PC-3 (cell line): Measurements from ENCODE around the gene BTG4. TPM values are rescaled to one million over a fixed set of nuclear protein-coding genes. Genes with fewer than 3 reads are reported as not detected.

Source experiments
- ATAC-seq: fragments of 200-7000 bp; cut with Tn5 transposase; 2 replicates; pipeline ENCODE4 v1.9.1; 2020; ENCODE audit warnings: mild to moderate bottlenecking, moderate library complexity
- BruUV-seq: library from RNA; stranded (reverse); fragments of 400-500 nt; replicated peaks from 2 replicates; lab custom pipeline; 2021; lab: Mats Ljungman, UMichigan
- CTCF ChIA-PET: fragments of 300-600 bp; sonication (Branson Sonifier 250); formaldehyde crosslinking; loops from one replicate; lab custom pipeline; 2022; ENCODE audit warnings: antibody characterized with exemption; lab: Charles Lee
- POLR2A ChIA-PET: fragments of 300-600 bp; sonication (Branson Sonifier 250); formaldehyde crosslinking; loops from one replicate; lab custom pipeline; 2022; ENCODE audit warnings: antibody characterized with exemption; ENCODE audit not compliant: unreplicated experiment; lab: Charles Lee
- DNase-seq: peaks from one replicate; pipeline ENCODE4 v3.0.0-alpha.2; 2015
- H2AFZ ChIP-seq: fragments of 300-600 bp; sonication (generic); 2 replicates; pipeline ENCODE4 v1.6.0; 2016; ENCODE audit warnings: antibody characterized with exemption, low read length
- H3F3A ChIP-seq: fragments of 300-600 bp; sonication (generic); one replicate; pipeline ENCODE4 v1.6.0; 2017; ENCODE audit warnings: antibody characterized with exemption, low read length, control low read depth, mild to moderate bottlenecking; ENCODE audit not compliant: unreplicated experiment
- H3K27ac ChIP-seq: fragments of 300-600 bp; sonication (generic); 2 replicates; pipeline ENCODE4 v1.5.1; 2016; ENCODE audit warnings: mild to moderate bottlenecking, low read length
- H3K27me3 ChIP-seq: fragments of 300-600 bp; sonication (generic); 2 replicates; pipeline ENCODE4 v1.6.1; 2016; ENCODE audit warnings: low read length, mixed read lengths
- H3K36me3 ChIP-seq: fragments of 300-600 bp; sonication (generic); 2 replicates; pipeline ENCODE4 v1.6.1; 2016; ENCODE audit warnings: low read depth, mixed run types, low read length, mixed read lengths
- H3K4me1 ChIP-seq: fragments of 300-600 bp; sonication (generic); 2 replicates; pipeline ENCODE4 v1.5.1; 2016; ENCODE audit warnings: low read length; ENCODE audit not compliant: insufficient read depth
- H3K4me2 ChIP-seq: fragments of 300-600 bp; sonication (generic); 2 replicates; pipeline ENCODE4 v1.6.0; 2016; ENCODE audit warnings: low read length
- H3K4me3 ChIP-seq: fragments of 300-600 bp; sonication (generic); 2 replicates; pipeline ENCODE4 v1.5.1; 2016; ENCODE audit warnings: mild to moderate bottlenecking, low read length, mixed read lengths
- H3K79me2 ChIP-seq: fragments of 300-600 bp; sonication (generic); 2 replicates; pipeline ENCODE4 v1.6.1; 2017; ENCODE audit warnings: low read length, mixed read lengths
- H3K9ac ChIP-seq: fragments of 300-600 bp; sonication (generic); 2 replicates; pipeline ENCODE4 v1.6.0; 2016; ENCODE audit warnings: mild to moderate bottlenecking, low read length
- H3K9me2 ChIP-seq: fragments of 300-600 bp; sonication (generic); replicated peaks from 2 replicates; pipeline ENCODE4 v1.6.1; 2016; ENCODE audit warnings: mixed run types, low read length, mixed read lengths
- H3K9me3 ChIP-seq: fragments of 300-600 bp; sonication (generic); 2 replicates; pipeline ENCODE4 v1.6.1; 2016; ENCODE audit warnings: low read length, mixed read lengths
- H4K20me1 ChIP-seq: fragments of 300-600 bp; sonication (generic); 2 replicates; pipeline ENCODE4 v1.6.1; 2016; ENCODE audit warnings: low read length, mixed read lengths
- CTCF ChIP-seq: fragments of 300-600 bp; sonication (generic); conservative IDR thresholded peaks from 2 replicates; pipeline ENCODE4 v1.5.1; 2017; ENCODE audit warnings: antibody characterized with exemption, low read depth, mild to moderate bottlenecking, low read length
- EZH2 ChIP-seq: fragments of 300-600 bp; sonication (generic); IDR thresholded peaks from one replicate; pipeline ENCODE4 v1.6.1; 2017; ENCODE audit warnings: antibody characterized with exemption, mild to moderate bottlenecking, low read length; ENCODE audit not compliant: unreplicated experiment
- EZH2phosphoT487 ChIP-seq: fragments of 300-600 bp; sonication (generic); IDR thresholded peaks from 2 replicates; pipeline ENCODE4 v1.6.1; 2018; ENCODE audit warnings: mild to moderate bottlenecking, antibody characterized with exemption, low read length, borderline replicate concordance
- intact Hi-C: fragments of 100-400 bp; cut with micrococcal nuclease; formaldehyde crosslinking; loops from 2 replicates; pipeline ENCODE4 v1.9.0; 2023
- microRNA-seq: library from miRNA; unstranded; fragments of <30 nt; microRNA quantifications from one replicate; pipeline ENCODE4 v1.1.0, GENCODE V29; 2020; ENCODE audit not compliant: unreplicated experiment
- total RNA-seq: library from RNA; depleted of rRNA; stranded (reverse); fragments of >200 nt; gene quantifications from 2 replicates; pipeline ENCODE4 v1.2.3, GENCODE V29; 2014; rRNA removed

Gene BTG4
- total RNA-seq, 1 experiment from 2014 or later = not detected

DNA sequence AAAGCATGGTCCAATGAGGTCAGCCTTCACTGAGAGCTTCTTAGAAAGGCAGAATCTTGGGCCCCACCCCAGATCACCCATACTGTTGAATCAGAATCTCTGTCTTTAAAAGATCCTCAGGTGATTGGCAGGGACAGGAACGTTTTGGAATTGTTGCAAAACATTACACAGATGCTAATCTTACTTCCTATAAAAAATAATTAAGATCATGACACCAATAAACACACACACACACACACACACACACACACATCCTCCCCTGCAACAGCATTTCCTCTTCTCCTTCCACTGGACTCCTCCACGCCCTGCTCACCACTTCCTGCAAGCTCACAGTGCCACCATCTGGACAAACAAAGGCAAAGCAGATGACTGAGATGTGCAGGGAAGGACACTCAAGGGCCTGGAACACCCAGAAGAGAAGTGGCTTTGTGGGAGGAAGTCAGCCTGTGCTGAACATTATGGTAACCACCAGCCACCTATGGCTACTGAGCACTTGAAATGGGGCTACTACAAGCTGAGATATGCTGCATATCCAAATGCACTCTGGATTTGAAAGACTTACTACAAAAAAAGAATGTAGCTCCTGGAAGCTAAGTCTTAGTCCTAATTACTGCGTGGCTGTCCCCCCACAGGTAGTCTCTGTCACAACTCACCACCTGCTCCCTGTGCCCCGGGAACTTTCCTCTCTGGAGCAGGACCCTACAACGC is 65.6 kb downstream of the BTG4 start:
- no peaks in the 10 kb centered on the region for H3K9me3 ChIP-seq
- no peaks in the 10 kb centered on the region for H4K20me1 ChIP-seq
- H3F3A ChIP-seq = no peaks in the 10 kb centered on the region
- no peaks in the 10 kb centered on the region for H3K27me3 ChIP-seq
- H3K4me1 ChIP-seq = no peaks in the 10 kb centered on the region
- no peak overlapping the region for H3K27ac ChIP-seq
- no peak overlapping the region for H3K9ac ChIP-seq
- H3K9me2 ChIP-seq = no peaks in the 10 kb centered on the region
- no peaks in the 10 kb centered on the region for H3K36me3 ChIP-seq
- no peak overlapping the region for H3K4me3 ChIP-seq
- H3K79me2 ChIP-seq = no peaks in the 10 kb centered on the region
- POLR2A ChIA-PET = no interaction called here
- no peak for TF ChIP-seq EZH2
- peak; percentile 96 for TF ChIP-seq CTCF
- H2AFZ ChIP-seq = no peak overlapping the region; the same call in 1 of the 2 replicates
- no TSS peak for BruUV-seq
- ATAC-seq (peak; percentile 98), DNase-seq (peak; percentile 92)
- intact Hi-C loops = loop anchor here (1.0 to 5.0 kb wide), 2 partner anchors 163 to 999 kb away; no protein-coding TSS in a partner anchor
- CTCF ChIA-PET = interaction anchor here (0.7 to 1.7 kb wide), 3 partner anchors 85 to 164 kb away, joined by 3 to 22 read pairs (median 4); no protein-coding TSS in a partner anchor
- no peak overlapping the region for H3K4me2 ChIP-seq

DNA sequence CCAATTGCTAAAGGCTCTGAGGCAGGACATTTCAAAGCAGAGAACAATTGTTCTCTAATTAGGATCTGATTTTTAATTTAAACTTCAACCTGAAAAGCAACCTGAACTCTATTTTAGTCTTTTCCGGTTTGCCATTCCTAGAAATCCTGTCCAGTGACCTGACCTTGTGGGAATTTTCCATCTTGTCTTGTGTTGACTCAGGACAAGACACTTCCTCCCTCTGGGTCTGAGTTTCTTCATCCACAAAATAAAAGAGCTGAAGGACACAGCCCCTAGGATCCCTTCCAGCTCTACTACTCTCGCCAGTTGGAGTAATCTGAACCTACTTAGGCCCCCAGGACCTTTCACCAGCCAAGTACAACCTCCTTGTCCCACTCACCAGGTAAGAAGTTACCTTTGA is 66.6 kb downstream of the BTG4 start:
- Histone ChIP-seq H3K27ac (no peak overlapping the region), H3K27me3 (no peaks in the 10 kb centered on the region), H3F3A (no peaks in the 10 kb centered on the region), H3K9me3 (no peaks in the 10 kb centered on the region), H3K36me3 (no peaks in the 10 kb centered on the region), H3K9ac (no peak overlapping the region), H3K79me2 (no peaks in the 10 kb centered on the region), H3K4me3 (no peak overlapping the region), H3K4me1 (no peaks in the 10 kb centered on the region; the same call in 1 of the 2 replicates), H4K20me1 (no peaks in the 10 kb centered on the region), H2AFZ (no peak overlapping the region; the same call in 1 of the 2 replicates), H3K9me2 (no peaks in the 10 kb centered on the region), H3K4me2 (no peak overlapping the region)
- no TSS peak for BruUV-seq
- intact Hi-C loops = loop anchor here (5.0 kb wide), 1 partner anchor 998 kb away; no protein-coding TSS in a partner anchor
- ChIA-PET POLR2A (interaction anchor here (0.8 kb wide), 1 partner anchor 321 kb away, joined by 5 read pairs; no protein-coding TSS in a partner anchor), CTCF (interaction anchor here (0.7 to 1.1 kb wide), 3 partner anchors 86 to 236 kb away, joined by 3 to 4 read pairs (median 4); no protein-coding TSS in a partner anchor)
- no peak for ATAC-seq
- DNase-seq = no peak
- TF ChIP-seq EZH2phosphoT487 = no peak
- TF ChIP-seq CTCF = no peak
- no peak for TF ChIP-seq EZH2

Small RNA genes within 50 kb of the gene (microRNA-seq; reads per million reads assigned to microRNA genes)
- not detected for gene MIR34B
- not detected for gene MIR34C

Other genes starting within 250 kb of the BTG4 start
- 0.63 TPM in 1 of 2 replicates, not detected in the other for gene POU2AF3, start 213.8 kb downstream of the BTG4 start, total RNA-seq
- not detected in 2 replicates for gene POU2AF1, start 133.1 kb downstream of the BTG4 start, total RNA-seq
- not detected in 2 replicates for gene HOATZ, start 2.4 kb upstream of the BTG4 start, total RNA-seq
- 0.47 TPM in 1 of 2 replicates, not detected in the other for gene LAYN, start 28.3 kb upstream of the BTG4 start, total RNA-seq
- gene SIK2, start 90.1 kb upstream of the BTG4 start, total RNA-seq = 8.6 and 9.0 TPM in 2 replicates